SU-DHL-6 (cell line): ENCODE measurements around the gene PPIB.

ENCODE experiments used
- H2AFZ ChIP-seq: fragments of 200-600 bp; sonication (generic); 2 replicates; pipeline ENCODE4 v1.6.1; 2014; ENCODE audit warnings: low read depth, mild to moderate bottlenecking, moderate library complexity, mixed read lengths, antibody characterized with exemption, low read length; ENCODE audit not compliant: severe bottlenecking
- H3F3A ChIP-seq: fragments of 200-600 bp; shearing (Covaris generic); 2 replicates; pipeline ENCODE4 v1.6.0; 2016; ENCODE audit warnings: antibody characterized with exemption, mild to moderate bottlenecking; ENCODE audit not compliant: insufficient read depth
- H3K27ac ChIP-seq: fragments of 200-600 bp; sonication (generic); 2 replicates; pipeline ENCODE4 v1.5.1; 2016; ENCODE audit warnings: low read depth, mild to moderate bottlenecking, low read length, moderate library complexity, mixed read lengths
- H3K27me3 ChIP-seq: fragments of 200-600 bp; sonication (generic), shearing (Covaris generic); 2 replicates; pipeline ENCODE4 v1.6.0; 2014; ENCODE audit warnings: mild to moderate bottlenecking, low read length
- H3K36me3 ChIP-seq: fragments of 200-600 bp; sonication (generic); 2 replicates; pipeline ENCODE4 v1.6.1; 2014; ENCODE audit warnings: mild to moderate bottlenecking, low read length, mixed read lengths
- H3K4me2 ChIP-seq: fragments of 300-600, 200-600 bp; shearing (Covaris generic), sonication (generic); 2 replicates; pipeline ENCODE4 v1.6.0; 2014; ENCODE audit warnings: low read length, low read depth, mild to moderate bottlenecking; ENCODE audit not compliant: poor library complexity, severe bottlenecking
- H3K4me3 ChIP-seq: fragments of 200-600 bp; sonication (generic); 2 replicates; pipeline ENCODE4 v1.5.1; 2014; ENCODE audit warnings: antibody characterized with exemption, low read length, mild to moderate bottlenecking, mixed read lengths; ENCODE audit not compliant: insufficient read depth, poor library complexity, severe bottlenecking
- H3K79me2 ChIP-seq: fragments of 200-600 bp; sonication (generic); 2 replicates; pipeline ENCODE4 v1.6.1; 2014; ENCODE audit warnings: mild to moderate bottlenecking, low read length, moderate library complexity; ENCODE audit not compliant: insufficient read depth
- H3K9ac ChIP-seq: fragments of 200-600 bp; sonication (generic); 2 replicates; pipeline ENCODE4 v1.7.0; 2014; ENCODE audit warnings: mild to moderate bottlenecking, low read length
- H3K9me2 ChIP-seq: fragments of 200-600 bp; sonication (generic); replicated peaks from 2 replicates; pipeline ENCODE4 v1.6.1; 2014; ENCODE audit warnings: low read length; ENCODE audit not compliant: insufficient read depth
- H3K9me3 ChIP-seq: fragments of 200-600 bp; sonication (generic); 2 replicates; pipeline ENCODE4 v1.6.1; 2014; ENCODE audit warnings: low read length, mixed read lengths; ENCODE audit not compliant: insufficient read depth
- H4K20me1 ChIP-seq: fragments of 200-600 bp; sonication (generic); 2 replicates; pipeline ENCODE4 v1.6.1; 2014; ENCODE audit warnings: low read depth, mild to moderate bottlenecking, antibody characterized with exemption, low read length, moderate library complexity, mixed read lengths
- EZH2phosphoT487 ChIP-seq: fragments of 200-600 bp; sonication (generic), shearing (Covaris generic); conservative IDR thresholded peaks from 2 replicates; pipeline ENCODE4 v1.6.1; 2018; ENCODE audit warnings: mild to moderate bottlenecking, antibody characterized with exemption, low read length, moderate library complexity, mixed read lengths
- TF ChIP-seq, protein P1 (sequence below): fragments of 200-600 bp; sonication (generic); IDR thresholded peaks from one replicate; pipeline ENCODE4 v1.5.1; 2017; ENCODE audit warnings: antibody characterized with exemption, mild to moderate bottlenecking, low read length, moderate library complexity; ENCODE audit not compliant: insufficient read depth, poor library complexity, severe bottlenecking

The PPIB gene

GRCh38 chr15:64146041-64146440, 16.8 kb downstream of the PPIB start:
- H4K20me1 ChIP-seq = no peaks in the 10 kb centered on the region
- H3F3A ChIP-seq = 0 out of 2 replicates have a peak, but pooled peaks cover 7% of the 10 kb centered on the region
- H3K36me3 ChIP-seq = no peaks in the 10 kb centered on the region; the same call in 1 of the 2 replicates
- H3K9me3 ChIP-seq = no peaks in the 10 kb centered on the region
- H3K27me3 ChIP-seq = no peaks in the 10 kb centered on the region
- no peaks in the 10 kb centered on the region for H3K9me2 ChIP-seq
- H3K4me3 ChIP-seq = no peak overlapping the region
- no peak overlapping the region for H3K27ac ChIP-seq
- H2AFZ ChIP-seq = no peak overlapping the region
- H3K4me2 ChIP-seq = no peak overlapping the region
- H3K9ac ChIP-seq = no peak overlapping the region
- TF ChIP-seq, protein P1, sequence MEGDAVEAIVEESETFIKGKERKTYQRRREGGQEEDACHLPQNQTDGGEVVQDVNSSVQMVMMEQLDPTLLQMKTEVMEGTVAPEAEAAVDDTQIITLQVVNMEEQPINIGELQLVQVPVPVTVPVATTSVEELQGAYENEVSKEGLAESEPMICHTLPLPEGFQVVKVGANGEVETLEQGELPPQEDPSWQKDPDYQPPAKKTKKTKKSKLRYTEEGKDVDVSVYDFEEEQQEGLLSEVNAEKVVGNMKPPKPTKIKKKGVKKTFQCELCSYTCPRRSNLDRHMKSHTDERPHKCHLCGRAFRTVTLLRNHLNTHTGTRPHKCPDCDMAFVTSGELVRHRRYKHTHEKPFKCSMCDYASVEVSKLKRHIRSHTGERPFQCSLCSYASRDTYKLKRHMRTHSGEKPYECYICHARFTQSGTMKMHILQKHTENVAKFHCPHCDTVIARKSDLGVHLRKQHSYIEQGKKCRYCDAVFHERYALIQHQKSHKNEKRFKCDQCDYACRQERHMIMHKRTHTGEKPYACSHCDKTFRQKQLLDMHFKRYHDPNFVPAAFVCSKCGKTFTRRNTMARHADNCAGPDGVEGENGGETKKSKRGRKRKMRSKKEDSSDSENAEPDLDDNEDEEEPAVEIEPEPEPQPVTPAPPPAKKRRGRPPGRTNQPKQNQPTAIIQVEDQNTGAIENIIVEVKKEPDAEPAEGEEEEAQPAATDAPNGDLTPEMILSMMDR = no peak
- TF ChIP-seq EZH2phosphoT487 = no peak
- no peaks in the 10 kb centered on the region for H3K79me2 ChIP-seq

DNA sequence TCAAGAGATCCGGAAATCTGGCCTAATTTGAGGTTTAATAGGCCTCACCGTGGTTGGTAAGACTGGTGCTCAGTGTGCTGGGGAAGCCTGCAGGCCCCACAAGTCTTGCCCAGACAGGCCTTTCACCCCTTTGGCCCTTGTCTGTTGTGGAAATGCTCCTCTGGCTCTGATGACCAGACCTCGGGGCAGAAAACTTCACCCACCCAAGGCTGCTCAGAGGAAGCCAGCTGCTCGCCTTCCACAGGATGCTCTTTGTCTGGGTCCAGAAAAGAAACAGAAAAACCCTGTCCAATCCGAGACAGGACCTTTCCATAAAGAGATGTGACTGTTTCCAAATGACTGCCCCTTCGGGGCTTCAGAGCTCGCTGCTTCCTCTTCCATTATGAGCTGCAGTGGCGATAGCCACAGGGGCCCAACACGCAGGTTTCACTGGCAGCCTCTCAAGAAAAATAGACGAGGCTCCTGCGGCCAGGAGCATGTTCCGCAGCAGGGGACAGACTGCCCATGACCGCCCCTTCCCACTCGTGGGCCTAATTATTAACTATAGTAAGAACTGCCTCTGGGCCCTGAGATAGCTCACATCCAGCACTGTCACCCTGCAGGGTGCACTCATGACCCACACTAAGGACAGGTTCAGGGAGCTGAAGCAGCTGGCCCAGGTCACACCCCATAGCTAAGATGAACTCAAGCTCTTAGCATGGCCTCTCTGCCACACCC, 18.1 kb downstream of the PPIB start:
- Histone ChIP-seq H3K9me2 (no peaks in the 10 kb centered on the region), H3K27me3 (no peaks in the 10 kb centered on the region), H3K79me2 (no peaks in the 10 kb centered on the region), H3K4me3 (no peak overlapping the region), H3K36me3 (no peaks in the 10 kb centered on the region; the same call in 1 of the 2 replicates), H4K20me1 (no peaks in the 10 kb centered on the region), H2AFZ (no peak overlapping the region), H3K9ac (no peak overlapping the region), H3K4me2 (no peak overlapping the region), H3F3A (0 out of 2 replicates have a peak, but pooled peaks cover 7% of the 10 kb centered on the region), H3K9me3 (no peaks in the 10 kb centered on the region), H3K27ac (no peak overlapping the region)
- no peak for TF ChIP-seq EZH2phosphoT487
- TF ChIP-seq, protein P1 = no peak

DNA sequence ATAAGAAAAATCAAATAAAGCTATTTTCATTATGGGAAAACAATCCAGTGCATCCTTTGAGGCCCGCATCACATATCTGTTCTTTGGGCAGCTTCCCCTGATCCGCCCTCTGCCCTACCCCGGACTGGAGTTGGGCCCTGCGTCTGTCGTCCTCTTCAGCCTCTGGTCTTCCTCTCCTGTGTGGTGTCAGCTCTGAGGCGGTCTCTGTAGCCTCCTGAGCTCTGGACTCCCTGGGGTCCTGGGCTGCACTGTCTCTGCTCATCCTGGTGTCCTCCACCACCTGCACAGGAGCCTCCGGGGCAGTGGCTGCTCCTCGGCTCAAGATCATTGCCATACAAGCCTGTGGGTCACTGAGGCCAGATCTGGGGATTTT, 18.6 kb downstream of the PPIB start:
- Histone ChIP-seq H2AFZ (no peak overlapping the region), H4K20me1 (no peaks in the 10 kb centered on the region), H3K27me3 (no peaks in the 10 kb centered on the region), H3K4me3 (no peak overlapping the region), H3K27ac (no peak overlapping the region), H3K9me2 (no peaks in the 10 kb centered on the region), H3K4me2 (no peak overlapping the region), H3K79me2 (no peaks in the 10 kb centered on the region), H3K36me3 (no peaks in the 10 kb centered on the region; the same call in 1 of the 2 replicates), H3K9me3 (no peaks in the 10 kb centered on the region), H3K9ac (no peak overlapping the region), H3F3A (0 out of 2 replicates have a peak, but pooled peaks cover 7% of the 10 kb centered on the region)
- TF ChIP-seq, protein P1 = no peak
- TF ChIP-seq EZH2phosphoT487 = no peak
